Activated T-helper 1 cell treated with anti-CD3 and anti-CD28 coated beads, Interleukin-12 subunit alpha, Interleukin-12 subunit beta, Interleukin-2, Interleukin-4 antibody, amounts not matched to agents 30 ng/mL and 10 ng/mL and 1 ng/mL, durations not matched to agents 14 hours and 24 hours and 36 hours (primary cell): ENCODE data around the gene CRIM1. TPM values are rescaled to one million over a fixed set of nuclear protein-coding genes. Genes with fewer than 3 reads are reported as not detected.

Experiments used
- DNase-seq: peaks from one replicate; pipeline ENCODE4 v3.0.0; 2021; ENCODE audit warnings: low spot score
- H3K27ac Mint-ChIP-seq: one replicate; pipeline ENCODE4 v1.8.0; 2021; ENCODE audit warnings: mild to moderate bottlenecking, mixed read lengths
- H3K27me3 Mint-ChIP-seq: one replicate; pipeline ENCODE4 v1.8.0; 2022; ENCODE audit warnings: mild to moderate bottlenecking, moderate library complexity, mixed read lengths; ENCODE audit not compliant: insufficient read depth
- H3K36me3 Mint-ChIP-seq: one replicate; pipeline ENCODE4 v1.8.0; 2021; ENCODE audit warnings: low read depth, mixed read lengths
- H3K4me1 Mint-ChIP-seq: one replicate; pipeline ENCODE4 v1.8.0; 2021; ENCODE audit warnings: low read depth, mixed read lengths
- H3K4me3 Mint-ChIP-seq: one replicate; pipeline ENCODE4 v1.8.0; 2021; ENCODE audit warnings: mild to moderate bottlenecking, moderate library complexity, mixed read lengths
- H3K9me3 Mint-ChIP-seq: one replicate; pipeline ENCODE4 v1.8.0; 2021; ENCODE audit warnings: mixed read lengths
- intact Hi-C: fragments of 100-400 bp; cut with micrococcal nuclease; formaldehyde crosslinking; loops from one replicate; pipeline ENCODE4 v1.15.1; 2024
- total RNA-seq: library from RNA; stranded (reverse); gene quantifications from 2 replicates; pipeline ENCODE4 v1.2.3, GENCODE V29; 2022

Gene CRIM1
- total RNA-seq, 1 donor from 2014 or later: 15.3 TPM

DNA sequence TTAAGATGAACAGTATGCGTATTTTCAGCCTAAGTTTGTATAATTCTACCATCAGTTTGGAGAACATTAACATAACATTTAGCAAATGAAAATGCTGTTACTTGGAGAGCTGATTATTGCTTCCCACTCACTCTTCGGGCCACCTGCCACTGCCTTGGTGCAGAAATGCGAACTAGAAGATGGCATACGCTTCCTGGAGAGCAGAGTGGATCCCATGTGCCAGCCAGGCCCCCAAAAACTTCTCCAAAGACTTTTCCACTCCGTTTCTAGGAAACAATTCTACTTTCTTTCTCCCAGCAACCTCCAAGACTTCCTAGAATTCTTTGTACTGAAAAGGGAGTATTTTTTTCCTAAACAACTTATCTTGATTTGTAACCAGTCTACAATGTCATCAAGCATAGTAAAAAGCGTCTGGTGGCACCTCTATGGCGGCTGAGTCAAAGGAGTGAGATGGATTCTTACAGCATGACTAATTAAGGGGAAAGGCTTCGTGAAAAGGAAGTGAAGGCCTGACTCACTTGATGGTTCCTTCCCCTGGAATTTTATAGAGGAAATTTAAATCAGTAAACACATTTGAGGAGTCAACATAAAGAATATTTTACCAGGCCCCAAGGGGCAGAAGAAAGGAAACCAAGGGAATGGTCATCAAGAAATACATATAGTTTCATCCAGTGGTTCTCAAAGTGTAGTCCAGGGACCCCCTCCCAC lies 205.8 kb downstream of the CRIM1 start:
- H3K27me3 Mint-ChIP-seq: no peaks in the 10 kb centered on the region
- peaks cover 13% of the 10 kb centered on the region for H3K36me3 Mint-ChIP-seq
- H3K4me3 Mint-ChIP-seq: no peak overlapping the region
- no peak for DNase-seq
- intact Hi-C loops: no loop called here
- peaks cover 13% of the 10 kb centered on the region for H3K4me1 Mint-ChIP-seq
- H3K27ac Mint-ChIP-seq: no peak overlapping the region
- no peaks in the 10 kb centered on the region for H3K9me3 Mint-ChIP-seq

DNA sequence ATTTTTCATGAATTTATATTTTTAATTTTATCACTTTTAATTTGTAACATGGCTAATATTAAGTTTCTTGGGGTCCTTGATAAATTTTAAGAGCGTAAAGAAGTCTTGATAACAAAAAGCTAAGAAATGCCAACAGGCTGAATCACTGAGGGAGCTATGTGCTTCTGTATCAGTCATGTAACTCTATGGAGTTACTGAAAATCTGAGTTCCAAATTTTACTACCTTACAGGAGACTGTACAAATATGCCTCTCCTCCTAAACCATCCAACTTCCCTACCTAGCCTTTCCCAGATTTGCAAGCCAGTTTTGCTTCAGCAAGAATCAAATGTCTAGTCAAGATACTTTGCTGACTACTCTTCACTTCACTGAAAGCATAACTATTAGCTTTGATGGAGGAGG lies 206.7 kb downstream of the CRIM1 start:
- intact Hi-C loops: no loop called here
- Mint-ChIP-seq H3K36me3 (peaks cover 19% of the 10 kb centered on the region), H3K27ac (no peak overlapping the region), H3K4me3 (no peak overlapping the region), H3K9me3 (no peaks in the 10 kb centered on the region), H3K4me1 (peaks cover 13% of the 10 kb centered on the region), H3K27me3 (no peaks in the 10 kb centered on the region)
- DNase-seq: no peak

DNA sequence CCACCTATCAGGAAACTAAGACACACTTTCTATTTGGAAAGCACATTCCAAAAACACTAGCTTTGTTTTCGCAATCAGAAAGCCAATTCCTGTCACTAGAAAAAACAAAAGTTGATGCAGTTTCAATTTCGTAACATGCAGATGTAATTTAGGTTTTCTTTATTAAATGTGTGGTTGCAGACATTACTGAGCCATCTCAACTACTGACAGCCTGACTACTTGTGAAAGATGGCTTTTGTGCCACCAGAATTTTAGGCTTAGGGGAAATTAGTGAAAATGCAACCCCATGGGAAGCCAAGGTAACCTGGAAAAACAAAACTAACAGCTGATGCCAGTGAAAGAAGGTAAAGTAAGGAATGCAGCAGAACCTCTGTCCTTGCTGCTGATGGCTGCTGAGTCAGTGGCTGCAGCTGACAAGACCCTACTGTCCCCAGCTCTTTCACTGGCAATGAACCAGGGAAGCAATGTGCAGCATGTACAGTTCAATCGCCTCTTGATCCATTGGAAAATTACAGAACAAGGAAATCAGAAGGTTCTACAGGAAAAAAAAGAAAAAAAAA lies 207.5 kb downstream of the CRIM1 start:
- intact Hi-C loops: no loop called here
- H3K36me3 Mint-ChIP-seq: peaks cover 21% of the 10 kb centered on the region
- H3K27me3 Mint-ChIP-seq: no peaks in the 10 kb centered on the region
- H3K27ac Mint-ChIP-seq: no peak overlapping the region
- DNase-seq: no peak
- H3K4me1 Mint-ChIP-seq: peaks cover 13% of the 10 kb centered on the region
- no peaks in the 10 kb centered on the region for H3K9me3 Mint-ChIP-seq
- H3K4me3 Mint-ChIP-seq: no peak overlapping the region

DNA sequence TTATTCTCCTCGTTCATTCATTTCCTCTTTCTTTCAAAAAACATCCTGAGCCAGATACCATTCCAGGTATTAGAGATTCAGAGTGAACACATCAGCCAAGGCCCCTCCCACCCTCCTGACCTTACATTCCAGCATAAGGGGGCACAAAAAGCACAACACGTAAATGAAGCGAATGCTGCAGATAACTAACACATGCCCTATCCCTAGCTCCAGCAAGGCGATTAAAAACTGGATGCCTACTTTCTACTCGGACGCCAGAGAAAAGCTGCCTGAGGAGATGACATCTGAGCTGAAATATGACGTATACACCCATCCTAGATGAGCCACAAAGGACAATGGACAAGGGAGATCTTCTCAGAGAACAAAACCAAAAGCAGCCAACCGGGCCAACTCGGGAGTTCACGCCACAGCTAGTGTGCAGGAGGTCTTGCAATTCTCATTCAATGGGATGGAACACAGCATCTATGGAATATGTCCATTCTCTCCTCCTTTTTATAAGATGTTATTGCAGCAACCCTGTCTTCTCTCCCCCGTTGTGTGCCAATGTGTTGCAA lies 208.9 kb downstream of the CRIM1 start:
- H3K27me3 Mint-ChIP-seq: no peaks in the 10 kb centered on the region
- no peaks in the 10 kb centered on the region for H3K9me3 Mint-ChIP-seq
- intact Hi-C loops: no loop called here
- no peak for DNase-seq
- peaks cover 13% of the 10 kb centered on the region for H3K4me1 Mint-ChIP-seq
- no peak overlapping the region for H3K27ac Mint-ChIP-seq
- H3K36me3 Mint-ChIP-seq: peaks cover 27% of the 10 kb centered on the region
- no peak overlapping the region for H3K4me3 Mint-ChIP-seq

DNA sequence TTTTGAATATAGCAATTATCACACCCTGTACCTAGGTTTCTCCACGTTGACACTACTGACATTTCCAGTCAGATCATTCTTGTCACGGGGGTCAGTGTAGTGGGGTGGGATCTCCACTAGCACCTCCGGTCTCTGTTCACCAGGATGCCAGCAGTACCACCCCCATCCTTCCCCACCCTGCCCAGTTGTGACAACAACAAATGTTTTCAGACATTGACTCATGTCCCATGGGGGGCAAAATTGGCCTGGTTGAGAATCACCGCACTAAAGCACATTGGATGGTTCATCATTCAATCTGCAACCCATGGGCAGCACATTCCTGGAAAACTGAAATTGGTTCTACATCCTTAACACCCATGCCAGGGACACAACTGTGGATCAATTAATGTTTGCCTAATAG lies 210.1 kb downstream of the CRIM1 start:
- peaks cover 13% of the 10 kb centered on the region for H3K4me1 Mint-ChIP-seq
- no peak overlapping the region for H3K4me3 Mint-ChIP-seq
- no peaks in the 10 kb centered on the region for H3K27me3 Mint-ChIP-seq
- no peaks in the 10 kb centered on the region for H3K9me3 Mint-ChIP-seq
- peaks cover 24% of the 10 kb centered on the region for H3K36me3 Mint-ChIP-seq
- intact Hi-C loops: no loop called here
- H3K27ac Mint-ChIP-seq: no peak overlapping the region
- DNase-seq: no peak

DNA sequence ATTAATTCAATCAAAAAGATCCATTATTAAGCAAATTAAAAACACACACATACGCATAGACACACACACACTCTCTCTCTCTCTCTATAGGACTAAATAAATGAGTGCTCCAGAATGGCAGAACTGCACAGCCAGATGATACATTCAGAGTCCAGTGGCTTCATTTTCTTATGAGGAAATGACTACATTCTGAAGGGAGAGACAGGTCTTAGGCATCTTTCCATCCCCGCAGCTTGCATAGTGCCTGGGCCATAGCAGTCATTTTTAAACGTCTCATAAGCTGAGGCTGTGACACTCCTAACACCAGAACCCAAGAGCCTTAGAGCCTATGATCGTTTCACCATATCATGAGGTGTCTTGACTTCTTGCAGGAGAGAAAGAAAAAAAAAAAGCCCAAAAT lies 211.3 kb downstream of the CRIM1 start:
- H3K4me3 Mint-ChIP-seq: no peak overlapping the region
- H3K36me3 Mint-ChIP-seq: peaks cover 21% of the 10 kb centered on the region
- DNase-seq: no peak
- no peaks in the 10 kb centered on the region for H3K9me3 Mint-ChIP-seq
- no peaks in the 10 kb centered on the region for H3K27me3 Mint-ChIP-seq
- intact Hi-C loops: no loop called here
- no peak overlapping the region for H3K27ac Mint-ChIP-seq
- H3K4me1 Mint-ChIP-seq: peaks cover 13% of the 10 kb centered on the region

DNA sequence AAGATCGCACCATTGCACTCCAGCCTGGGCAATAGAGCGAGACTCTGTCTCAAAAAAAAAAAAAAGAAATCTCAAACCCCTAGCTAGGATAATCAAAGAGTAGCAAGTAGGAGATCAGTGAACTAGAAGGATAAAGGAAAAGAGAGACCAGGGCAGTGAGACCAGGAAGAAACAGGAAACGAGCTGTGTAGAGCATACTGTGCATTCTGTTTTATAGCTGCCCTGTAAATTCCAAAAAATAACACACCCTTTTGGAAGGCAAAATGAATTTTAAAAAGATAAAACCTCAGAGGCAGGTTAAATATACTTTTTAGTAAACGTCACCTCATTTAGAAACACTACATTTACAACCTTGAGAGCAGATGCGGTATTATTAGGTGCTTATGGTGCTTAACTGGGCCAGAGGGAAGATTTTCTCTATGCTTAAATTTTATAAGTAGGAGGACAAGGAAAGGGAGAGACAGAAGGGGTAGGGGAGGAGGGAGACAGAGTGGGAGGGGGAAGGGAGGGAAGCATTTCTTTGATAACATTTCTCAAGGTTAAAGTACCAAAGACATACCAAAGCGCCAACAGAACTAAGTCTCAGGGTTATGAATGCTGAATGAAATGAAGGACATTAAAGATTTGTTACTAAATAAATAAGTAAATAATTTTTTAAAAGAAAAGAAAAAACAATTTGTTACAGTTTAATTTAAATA lies 212.3 kb downstream of the CRIM1 start:
- Mint-ChIP-seq H3K4me1 (peaks cover 12% of the 10 kb centered on the region), H3K9me3 (no peaks in the 10 kb centered on the region), H3K36me3 (peaks cover 22% of the 10 kb centered on the region), H3K27ac (no peak overlapping the region), H3K4me3 (no peak overlapping the region), H3K27me3 (no peaks in the 10 kb centered on the region)
- no peak for DNase-seq
- intact Hi-C loops: no loop called here

DNA sequence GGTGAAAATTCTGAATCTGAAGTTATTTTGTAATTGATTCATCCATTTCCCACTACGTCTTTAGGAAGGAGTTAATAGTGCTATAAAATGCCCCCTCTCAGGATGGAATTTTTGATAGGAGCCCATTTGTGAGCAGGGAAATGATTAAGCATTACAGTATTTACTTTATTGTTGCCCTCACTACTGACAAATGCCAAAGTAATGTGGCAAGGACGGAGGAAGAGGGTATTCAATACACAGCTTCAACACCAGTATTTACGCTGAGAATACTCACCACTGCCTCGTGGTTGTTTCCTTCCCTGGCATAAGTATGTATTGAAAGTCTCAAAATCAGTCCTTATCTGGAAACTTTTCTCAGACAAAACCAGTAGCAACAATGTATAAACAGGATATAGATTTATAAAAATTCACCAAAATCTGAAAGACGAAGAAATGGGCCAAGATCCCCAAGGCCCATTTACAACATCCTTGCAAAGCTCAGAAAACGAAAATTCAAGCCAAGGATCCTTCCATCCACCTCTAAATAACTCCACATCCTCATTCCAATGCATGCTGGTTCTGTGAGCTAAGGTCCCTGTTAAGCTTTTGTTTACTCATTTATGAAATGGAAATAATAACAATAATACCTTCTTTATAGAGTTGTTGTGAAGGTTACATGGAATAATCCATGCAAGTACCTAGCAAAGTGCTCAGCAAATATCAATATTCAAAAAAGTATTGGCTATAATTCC lies 213.1 kb downstream of the CRIM1 start:
- no peak for DNase-seq
- Mint-ChIP-seq H3K36me3 (peaks cover 30% of the 10 kb centered on the region), H3K4me3 (no peak overlapping the region), H3K27ac (no peak overlapping the region), H3K4me1 (peaks cover 4% of the 10 kb centered on the region), H3K9me3 (no peaks in the 10 kb centered on the region), H3K27me3 (no peaks in the 10 kb centered on the region)
- intact Hi-C loops: no loop called here

DNA sequence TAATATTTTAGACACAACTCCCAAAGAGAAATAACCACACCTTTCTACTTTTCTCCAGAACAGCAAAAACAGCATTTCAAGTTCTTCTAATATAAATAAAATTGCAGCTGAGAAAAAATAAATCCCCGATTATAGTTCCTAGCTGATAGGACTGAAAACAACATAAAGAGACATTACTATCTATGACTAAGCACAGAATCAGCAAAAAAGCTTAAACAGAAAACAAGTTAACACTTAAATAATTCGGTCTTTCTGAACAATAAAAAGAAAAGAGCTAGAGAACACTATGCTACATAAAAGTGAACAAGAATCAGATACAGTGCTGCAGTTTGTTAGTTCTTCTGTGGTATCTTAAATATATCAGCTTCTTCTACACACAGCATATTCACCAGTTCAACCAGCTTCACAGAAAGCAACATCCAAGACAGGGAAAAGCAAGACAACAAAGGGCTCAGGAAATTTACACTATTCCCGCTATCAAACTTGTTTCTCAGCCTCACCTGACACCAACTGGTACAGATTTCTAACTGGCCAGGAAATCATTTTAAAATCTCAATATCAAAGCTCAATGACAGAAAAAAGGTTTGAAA lies 213.8 kb downstream of the CRIM1 start:
- H3K9me3 Mint-ChIP-seq: no peaks in the 10 kb centered on the region
- H3K27me3 Mint-ChIP-seq: no peaks in the 10 kb centered on the region
- no peaks in the 10 kb centered on the region for H3K4me1 Mint-ChIP-seq
- H3K4me3 Mint-ChIP-seq: no peak overlapping the region
- H3K36me3 Mint-ChIP-seq: peaks cover 31% of the 10 kb centered on the region
- intact Hi-C loops: no loop called here
- H3K27ac Mint-ChIP-seq: no peak overlapping the region
- no peak for DNase-seq

DNA sequence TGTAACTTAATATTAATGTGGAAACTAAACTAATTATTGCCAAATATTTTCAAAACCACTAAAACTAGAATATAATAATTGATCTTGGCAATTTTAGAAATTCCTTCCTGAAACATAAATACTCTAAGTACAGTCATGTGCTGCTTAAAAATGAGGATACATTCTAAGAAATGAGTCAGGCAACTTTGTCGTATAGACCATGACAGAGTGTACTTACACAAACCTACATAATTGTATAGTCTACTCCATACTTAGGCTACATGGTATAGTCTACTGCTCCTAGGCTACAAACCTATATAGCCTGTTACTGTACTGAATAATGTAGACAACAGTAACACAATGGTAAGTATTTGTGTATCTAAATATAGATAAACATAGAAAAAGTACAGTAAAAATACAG lies 214.8 kb downstream of the CRIM1 start:
- intact Hi-C loops: no loop called here
- H3K27ac Mint-ChIP-seq: no peak overlapping the region
- H3K4me3 Mint-ChIP-seq: no peak overlapping the region
- no peaks in the 10 kb centered on the region for H3K9me3 Mint-ChIP-seq
- H3K36me3 Mint-ChIP-seq: peaks cover 33% of the 10 kb centered on the region
- DNase-seq: no peak
- H3K4me1 Mint-ChIP-seq: peaks cover 4% of the 10 kb centered on the region
- H3K27me3 Mint-ChIP-seq: no peaks in the 10 kb centered on the region

DNA sequence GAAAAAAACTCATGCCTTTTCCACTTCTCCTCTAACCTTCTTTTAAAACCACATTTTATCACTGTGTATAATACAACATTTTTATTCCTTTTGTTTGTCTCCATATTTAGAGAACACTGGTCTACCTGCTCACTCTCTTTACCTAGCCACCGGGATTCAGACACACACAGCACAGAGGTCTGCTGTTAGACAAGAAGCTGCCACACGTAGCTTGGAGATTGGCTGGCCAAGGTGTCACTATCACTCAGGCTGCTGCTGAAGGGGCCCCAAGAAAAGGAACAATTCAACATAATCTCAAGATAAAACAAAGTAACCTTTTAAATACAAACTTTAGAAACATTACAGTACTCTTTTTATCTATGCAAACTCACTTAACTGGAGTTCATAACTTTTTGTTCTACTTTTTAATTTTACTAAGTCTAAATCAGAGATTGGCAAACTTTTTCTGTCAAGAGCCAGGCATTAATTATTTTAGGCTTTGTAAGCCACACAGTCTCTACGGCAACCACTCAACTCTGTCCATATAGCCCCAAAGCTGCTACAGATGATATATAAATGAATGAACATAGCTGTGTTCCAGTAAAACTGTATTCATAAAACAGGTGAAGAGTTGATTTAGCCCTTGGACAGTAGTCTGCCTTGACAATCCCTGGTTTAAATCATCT lies 216.6 kb downstream of the CRIM1 start:
- no peak overlapping the region for H3K27ac Mint-ChIP-seq
- DNase-seq: no peak
- intact Hi-C loops: no loop called here
- no peaks in the 10 kb centered on the region for H3K27me3 Mint-ChIP-seq
- H3K36me3 Mint-ChIP-seq: peaks cover 31% of the 10 kb centered on the region
- no peaks in the 10 kb centered on the region for H3K9me3 Mint-ChIP-seq
- H3K4me1 Mint-ChIP-seq: peaks cover 7% of the 10 kb centered on the region
- H3K4me3 Mint-ChIP-seq: no peak overlapping the region

DNA sequence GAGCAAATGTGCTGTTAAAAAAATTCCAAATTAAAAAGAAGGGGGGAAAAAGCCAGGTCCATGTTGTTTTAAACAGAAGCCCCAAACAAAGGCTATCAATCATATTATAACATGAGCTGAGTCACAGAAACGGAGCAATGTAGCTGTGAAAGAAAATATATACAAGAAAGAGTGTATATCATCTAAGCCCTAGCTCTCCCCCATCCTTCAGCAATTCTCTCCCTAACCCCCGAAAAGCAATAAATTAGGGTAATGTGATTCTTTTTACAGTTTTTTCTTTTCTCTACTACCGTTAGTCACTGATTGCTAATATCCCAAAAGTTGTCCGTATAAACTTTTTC lies 217.1 kb downstream of the CRIM1 start:
- H3K9me3 Mint-ChIP-seq: no peaks in the 10 kb centered on the region
- H3K4me3 Mint-ChIP-seq: no peak overlapping the region
- intact Hi-C loops: no loop called here
- H3K27me3 Mint-ChIP-seq: no peaks in the 10 kb centered on the region
- H3K27ac Mint-ChIP-seq: no peak overlapping the region
- H3K4me1 Mint-ChIP-seq: peaks cover 7% of the 10 kb centered on the region
- H3K36me3 Mint-ChIP-seq: peaks cover 31% of the 10 kb centered on the region
- DNase-seq: no peak
